WI38 (cell line): Measurements from ENCODE around the gene TMCC1.
"Not testable (repeated sequence)": the region's sequence is repeated elsewhere in the genome, so short reads cannot be mapped to it uniquely, and the experiment has no call there.

Experiments used
- H3K4me3 ChIP-seq: 2 replicates; pipeline ENCODE4 v1.5.1; 2011; ENCODE audit warnings: low read depth, mild to moderate bottlenecking, control low read depth, low read length
- TF ChIP-seq, protein P1 (sequence below): IDR thresholded peaks from 2 replicates; pipeline ENCODE4 v1.5.1; 2012; ENCODE audit warnings: low read depth, mild to moderate bottlenecking, control low read depth, low read length

TMCC1 gene

DNA sequence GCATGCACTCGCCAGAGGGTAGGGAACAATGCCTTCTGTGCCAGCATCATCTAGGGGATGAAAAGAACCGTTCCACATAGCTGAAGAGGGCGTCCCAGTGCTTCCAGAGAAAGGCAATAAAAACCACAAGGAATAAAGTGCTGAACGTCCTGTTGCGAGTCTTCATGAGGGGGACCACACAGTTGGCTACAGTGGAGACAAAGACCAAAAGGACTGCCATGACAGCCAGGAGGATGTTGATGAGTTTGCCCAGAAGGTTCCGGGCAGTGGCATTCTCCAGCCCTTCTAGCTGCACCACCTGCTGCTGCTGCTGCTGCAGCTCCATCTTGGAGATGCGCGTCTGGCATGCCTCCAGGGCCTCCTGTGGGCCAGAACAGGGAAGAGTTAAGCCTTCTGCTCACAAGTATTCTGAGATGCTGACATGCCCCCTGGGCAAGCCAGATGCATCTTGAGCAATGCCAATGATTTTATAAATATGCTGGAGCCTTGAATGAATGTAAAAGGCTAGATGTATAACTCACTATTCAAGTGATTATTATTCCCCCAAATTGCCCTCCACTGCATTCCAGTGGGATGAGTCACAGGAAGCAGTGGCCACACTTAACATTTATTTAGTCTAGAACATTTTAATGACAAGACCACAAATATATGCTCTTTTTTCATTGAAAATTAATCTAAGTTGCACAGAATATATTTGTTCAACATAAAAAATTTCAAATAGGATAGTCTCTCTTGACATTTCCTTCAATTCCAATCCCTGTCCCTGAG is 241.9 kb downstream of the TMCC1 start:
- TF ChIP-seq, protein P1, sequence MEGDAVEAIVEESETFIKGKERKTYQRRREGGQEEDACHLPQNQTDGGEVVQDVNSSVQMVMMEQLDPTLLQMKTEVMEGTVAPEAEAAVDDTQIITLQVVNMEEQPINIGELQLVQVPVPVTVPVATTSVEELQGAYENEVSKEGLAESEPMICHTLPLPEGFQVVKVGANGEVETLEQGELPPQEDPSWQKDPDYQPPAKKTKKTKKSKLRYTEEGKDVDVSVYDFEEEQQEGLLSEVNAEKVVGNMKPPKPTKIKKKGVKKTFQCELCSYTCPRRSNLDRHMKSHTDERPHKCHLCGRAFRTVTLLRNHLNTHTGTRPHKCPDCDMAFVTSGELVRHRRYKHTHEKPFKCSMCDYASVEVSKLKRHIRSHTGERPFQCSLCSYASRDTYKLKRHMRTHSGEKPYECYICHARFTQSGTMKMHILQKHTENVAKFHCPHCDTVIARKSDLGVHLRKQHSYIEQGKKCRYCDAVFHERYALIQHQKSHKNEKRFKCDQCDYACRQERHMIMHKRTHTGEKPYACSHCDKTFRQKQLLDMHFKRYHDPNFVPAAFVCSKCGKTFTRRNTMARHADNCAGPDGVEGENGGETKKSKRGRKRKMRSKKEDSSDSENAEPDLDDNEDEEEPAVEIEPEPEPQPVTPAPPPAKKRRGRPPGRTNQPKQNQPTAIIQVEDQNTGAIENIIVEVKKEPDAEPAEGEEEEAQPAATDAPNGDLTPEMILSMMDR, result no peak
- H3K4me3 ChIP-seq, result no peak overlapping the region

DNA sequence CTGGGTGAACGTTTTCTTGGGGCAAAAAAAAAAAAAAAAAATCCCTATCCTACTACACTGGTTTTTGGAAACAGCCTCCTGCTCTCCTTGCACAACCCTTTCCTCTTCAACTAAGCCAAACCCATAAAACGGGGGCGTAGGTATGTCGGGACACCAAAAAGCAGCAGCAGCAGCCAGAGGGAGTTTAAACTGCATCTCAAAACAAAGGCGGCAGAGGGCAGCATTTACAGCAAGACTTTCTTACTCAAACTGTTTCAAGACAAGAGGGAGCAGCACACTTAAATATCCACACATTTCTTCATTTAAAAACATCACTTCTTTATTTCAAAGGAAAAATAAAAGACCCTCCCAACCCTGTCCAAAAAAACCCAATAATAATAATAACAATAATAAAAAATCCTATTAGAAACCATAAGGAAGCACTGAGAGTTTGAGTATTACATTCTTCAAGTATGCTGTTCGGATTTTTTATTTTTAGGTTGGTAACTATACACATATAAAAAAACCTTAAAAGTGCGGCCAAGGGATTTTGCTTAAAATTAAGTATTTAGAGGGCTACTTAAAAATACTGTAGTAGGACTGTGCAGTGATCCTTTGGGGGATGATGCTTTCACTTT is 243.1 kb downstream of the TMCC1 start:
- TF ChIP-seq, protein P1, result peak; percentile 49
- no peak overlapping the region for H3K4me3 ChIP-seq

DNA sequence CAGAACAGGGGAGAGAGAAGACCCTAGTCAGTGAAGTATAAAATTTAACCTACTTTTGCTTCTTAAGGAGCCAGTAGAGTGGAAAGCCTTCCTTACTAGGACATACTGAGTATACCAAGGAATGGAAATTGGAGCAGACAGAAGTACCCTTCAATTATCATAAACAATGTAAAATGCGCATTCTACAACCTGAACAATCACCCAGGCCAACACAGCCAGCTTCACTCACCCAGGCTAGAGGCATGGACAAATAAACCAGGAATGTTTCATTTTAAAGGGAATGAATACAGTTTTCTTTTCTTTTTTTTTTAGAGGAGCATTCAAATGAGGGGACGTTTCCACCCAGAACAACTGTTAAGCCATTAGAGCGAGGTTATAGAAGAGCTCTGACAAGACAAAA is 245.1 kb downstream of the TMCC1 start:
- no peak overlapping the region for H3K4me3 ChIP-seq
- TF ChIP-seq, protein P1, result no peak

DNA sequence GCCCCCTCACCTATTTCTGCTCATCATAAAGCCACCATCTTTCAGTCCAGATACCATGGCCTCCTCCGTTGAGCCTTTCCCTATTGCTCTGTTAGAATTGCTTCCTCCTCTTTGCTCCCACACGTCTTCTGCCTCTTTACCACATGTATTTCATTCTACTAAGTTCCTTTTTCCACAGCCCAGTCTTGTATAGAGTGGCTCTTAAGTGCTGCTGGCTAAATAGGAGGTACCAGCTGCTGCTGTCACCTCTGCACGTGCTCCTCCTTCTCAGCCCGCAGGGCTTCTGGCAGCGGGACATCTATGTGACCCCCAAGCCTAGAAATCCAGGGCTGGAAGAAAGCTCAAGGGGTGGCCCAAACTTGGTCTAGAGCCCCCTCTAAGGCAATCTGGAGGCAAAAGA is 248.2 kb downstream of the TMCC1 start:
- H3K4me3 ChIP-seq, result no peak overlapping the region
- TF ChIP-seq, protein P1, result no peak

DNA sequence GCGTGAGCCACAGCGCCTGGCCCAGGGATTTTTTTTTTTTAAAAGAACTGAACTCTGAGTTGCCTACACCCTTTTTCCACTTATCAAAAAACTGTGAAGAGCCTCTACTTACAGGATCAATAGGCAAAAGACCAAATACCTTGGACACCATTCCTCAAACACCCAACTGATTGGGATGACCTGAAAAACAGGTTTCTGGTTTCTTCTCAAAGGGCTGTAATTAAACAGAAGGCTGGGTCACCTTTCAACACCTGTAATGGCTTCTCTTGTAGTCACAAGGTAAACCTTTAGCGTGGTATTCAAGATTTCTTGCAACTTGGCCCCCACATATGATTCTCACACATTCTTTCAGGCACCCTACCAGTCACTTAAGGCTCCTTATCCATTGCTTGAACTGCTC is 248.7 kb downstream of the TMCC1 start:
- TF ChIP-seq, protein P1, result no peak
- no peak overlapping the region for H3K4me3 ChIP-seq

DNA sequence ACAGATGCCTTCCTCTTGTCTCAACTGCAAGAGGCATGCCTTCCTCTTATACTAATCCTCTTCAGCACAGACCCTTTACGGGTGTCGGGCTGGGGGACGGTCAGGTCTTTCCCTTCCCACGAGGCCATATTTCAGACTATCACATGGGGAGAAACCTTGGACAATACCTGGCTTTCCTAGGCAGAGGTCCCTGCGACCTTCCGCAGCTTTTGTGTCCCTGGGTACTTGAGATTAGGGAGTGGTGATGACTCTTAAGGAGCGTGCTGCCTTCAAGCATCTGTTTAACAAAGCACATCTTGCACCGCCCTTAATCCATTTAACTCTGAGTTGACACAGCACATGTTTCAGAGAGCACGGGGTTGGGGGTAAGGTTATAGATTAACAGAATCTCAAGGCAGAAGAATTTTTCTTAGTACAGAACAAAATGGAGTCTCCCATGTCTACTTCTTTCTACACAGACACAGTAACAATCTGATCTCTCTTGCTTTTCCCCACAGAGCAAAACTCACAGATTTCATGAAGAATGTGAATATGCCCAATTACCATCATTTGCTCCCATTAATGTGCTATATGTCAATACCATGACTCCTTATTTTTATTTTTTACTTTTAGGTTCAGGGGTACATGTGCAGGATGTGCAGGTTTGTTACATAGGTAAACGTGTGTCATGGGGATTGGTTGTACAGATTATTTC is 251.8 kb downstream of the TMCC1 start:
- H3K4me3 ChIP-seq, result not testable (repeated sequence)

DNA sequence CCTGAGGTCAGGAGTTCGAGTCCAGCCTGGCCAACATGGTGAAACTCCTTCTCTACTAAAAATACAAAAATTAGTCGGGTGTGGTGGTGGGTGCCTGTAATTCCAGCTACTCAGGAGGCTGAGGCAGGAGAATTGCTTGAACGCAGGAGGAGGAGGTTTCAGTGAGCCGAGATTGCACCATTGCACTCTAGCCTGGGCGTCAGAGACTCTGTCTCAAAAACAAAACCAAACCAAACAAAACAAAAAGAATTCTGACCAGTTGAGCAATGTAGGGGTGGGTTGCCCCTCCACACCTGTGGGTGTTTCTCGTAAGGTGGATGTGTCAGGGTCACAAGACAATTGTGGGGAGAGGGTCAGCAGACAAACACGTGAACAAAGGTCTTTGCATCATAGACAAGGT is 252.5 kb downstream of the TMCC1 start:
- H3K4me3 ChIP-seq, result not testable (repeated sequence)

DNA sequence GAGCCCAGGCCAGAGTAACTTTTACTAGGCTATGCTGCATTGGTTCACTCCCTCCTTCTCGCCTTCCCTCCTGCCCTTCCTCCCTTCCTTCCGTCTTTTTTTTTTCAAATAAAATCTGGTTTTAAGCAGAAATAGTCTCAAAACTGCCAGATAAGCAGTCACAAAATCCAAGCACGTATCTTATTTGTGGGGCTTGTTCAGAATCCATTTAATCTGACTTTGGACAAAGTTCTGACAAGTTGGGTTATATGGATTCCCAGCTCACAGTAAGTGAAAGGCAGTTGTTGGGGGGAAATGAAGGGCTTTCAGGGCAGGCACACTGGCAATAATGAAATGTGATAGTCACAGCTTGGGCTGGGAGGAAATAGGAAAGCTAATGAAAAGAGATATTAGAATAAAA is 255.0 kb downstream of the TMCC1 start:
- H3K4me3 ChIP-seq, result no peak overlapping the region
- TF ChIP-seq, protein P1, result no peak
